ENCODE results near the gene CWF19L2.

GRCh38 chr11:107442715-107443215 lies 14.9 kb downstream of the CWF19L2 start:
- no peak for TF ChIP-seq CTCF (IDR thresholded peaks at IDR 0.05)
- no peak for TF ChIP-seq EZH2 (IDR thresholded peaks at IDR 0.05)
- TF ChIP-seq EZH2phosphoT487 (IDR thresholded peaks at IDR 0.05), result no peak

Measured in neural progenitor cell (in vitro differentiated cells).